ENCODE results near the gene ANKRD11.

The ANKRD11 gene

GRCh38 chr16:89490439-89491237 is at the start of gene ANKRD11:
Gene ANKRD11, minus strand, starts transcription at chr16:89490561. Its CDS starts 173,542 bp downstream, at chr16:89317019.
- DNase-seq (ENCODE audit: low read depth in 3 of 3) = peak; percentile 95 to 99 (median 95)

DNA sequence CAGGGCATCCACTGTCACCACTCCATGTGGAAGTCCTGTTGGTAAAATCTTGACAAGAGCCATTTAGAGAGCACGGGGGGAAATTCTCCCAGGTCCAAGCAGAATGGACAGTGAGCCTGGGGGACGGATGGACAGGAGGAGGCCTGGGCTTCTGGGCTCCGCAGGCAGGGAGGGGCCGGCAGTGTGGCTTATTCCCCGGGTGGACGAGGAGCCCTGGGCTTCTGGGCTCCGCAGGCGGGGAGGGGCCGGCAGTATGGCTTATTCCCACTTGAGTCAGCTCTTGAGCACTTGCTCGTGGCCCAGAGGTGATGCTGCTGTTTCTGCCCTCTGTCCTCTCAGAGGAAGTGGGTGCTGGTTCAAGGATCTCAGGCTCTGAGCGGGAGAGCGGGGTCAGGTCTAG is 47.9 kb upstream of the ANKRD11 start:
- DNase-seq (ENCODE audit: low read depth in 3 of 3) = no peak

GRCh38 chr16:89537549-89537925 is 47.2 kb upstream of the ANKRD11 start:
- no peak for DNase-seq (ENCODE audit: low read depth in 3 of 3)

DNA sequence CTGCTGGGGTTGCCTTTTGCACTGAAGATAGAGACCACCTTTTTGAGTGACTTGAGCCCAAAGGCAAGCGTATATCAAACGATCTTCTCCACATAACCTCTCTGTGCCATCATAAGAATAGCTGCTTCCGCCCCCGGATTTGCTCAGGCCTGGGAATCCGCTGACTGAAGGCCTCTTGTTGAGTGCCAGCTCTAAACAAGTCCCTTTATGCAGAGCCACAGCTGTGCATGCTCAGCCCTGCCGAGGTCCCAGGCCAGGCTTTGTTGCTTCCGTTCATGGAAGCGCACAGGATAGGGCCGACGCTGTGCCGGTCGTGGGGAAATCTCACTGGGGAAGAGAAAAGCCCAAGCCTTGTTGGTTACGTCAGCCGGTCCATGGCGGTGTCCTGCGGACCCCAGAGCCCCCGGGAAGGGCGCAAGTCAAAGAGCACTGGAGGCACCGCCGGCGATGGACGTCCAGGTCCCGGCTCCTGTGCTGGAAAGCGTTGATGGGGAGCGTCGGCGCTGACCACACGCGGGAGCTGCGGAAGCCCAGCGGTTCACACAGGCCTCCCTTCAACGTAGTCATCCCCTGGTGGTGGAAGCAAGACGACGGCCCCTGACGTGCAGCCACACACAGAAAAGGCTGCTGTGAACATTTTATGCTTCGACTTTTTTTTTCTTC is 46.7 kb upstream of the ANKRD11 start:
- no peak for DNase-seq (ENCODE audit: low read depth in 3 of 3)

GRCh38 chr16:89536371-89536770 is 46.0 kb upstream of the ANKRD11 start:
- no peak for DNase-seq (ENCODE audit: low read depth in 3 of 3)

DNA sequence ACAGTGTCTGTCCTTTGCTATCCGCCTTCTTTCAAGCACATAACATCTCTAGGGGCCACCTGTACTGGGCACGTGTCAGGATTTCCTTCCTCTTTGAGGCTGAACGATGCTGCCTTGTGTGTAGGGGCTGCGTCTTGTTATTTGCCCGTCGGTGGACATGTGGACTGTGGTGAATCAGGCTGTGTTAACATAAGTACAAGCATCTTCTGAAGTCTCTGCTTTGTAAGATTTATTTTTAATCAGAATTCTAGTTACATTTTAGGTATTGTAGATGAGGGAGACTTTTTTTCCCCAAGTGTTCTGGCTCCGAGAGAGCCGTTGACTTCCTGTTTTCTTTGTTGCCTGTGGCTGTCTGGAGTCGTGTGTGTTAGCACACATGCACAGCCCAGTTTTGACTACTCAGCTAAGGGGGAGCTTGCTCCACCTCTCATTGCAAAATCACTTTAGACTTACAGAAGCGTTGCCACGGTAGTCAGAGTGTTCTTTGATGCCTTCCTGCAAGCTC is 43.9 kb upstream of the ANKRD11 start:
- no peak for DNase-seq (ENCODE audit: low read depth in 3 of 3)

DNA sequence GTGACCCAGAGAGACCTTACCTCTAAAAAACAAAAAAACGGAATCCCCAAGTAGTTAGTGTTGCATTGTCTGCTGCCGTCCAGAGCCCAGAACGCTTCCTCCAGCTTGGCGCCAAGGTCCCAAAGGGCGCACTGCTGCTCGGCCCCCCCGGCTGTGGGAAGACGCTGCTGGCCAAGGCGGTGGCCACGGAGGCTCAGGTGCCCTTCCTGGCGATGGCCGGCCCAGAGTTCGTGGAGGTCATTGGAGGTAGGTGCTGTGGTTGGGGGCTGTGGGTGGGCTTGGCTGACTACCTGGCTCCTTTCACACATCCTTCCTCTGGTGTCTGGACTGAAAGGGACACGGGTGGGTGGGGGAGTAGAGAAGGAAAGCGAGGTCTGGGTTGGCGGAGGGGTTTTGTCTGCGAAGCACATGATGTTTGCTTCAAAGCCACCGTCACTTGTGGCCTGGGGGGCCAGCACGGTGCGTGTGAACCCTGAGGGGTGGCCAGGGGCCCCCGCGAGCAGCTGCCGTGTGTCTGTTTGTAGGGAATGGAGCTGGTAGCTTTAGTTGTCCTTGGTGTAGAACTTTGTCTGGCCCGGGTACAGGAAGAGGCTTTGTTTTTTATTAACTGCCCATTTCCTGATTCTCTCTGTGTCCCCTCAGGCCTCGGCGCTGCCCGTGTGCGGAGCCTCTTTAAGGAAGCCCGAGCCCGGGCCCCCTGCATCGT is 41.6 kb upstream of the ANKRD11 start:
- no peak for DNase-seq (ENCODE audit: low read depth in 3 of 3)

GRCh38 chr16:89530401-89531381 is 40.3 kb upstream of the ANKRD11 start:
- no peak for DNase-seq (ENCODE audit: low read depth in 3 of 3)

DNA sequence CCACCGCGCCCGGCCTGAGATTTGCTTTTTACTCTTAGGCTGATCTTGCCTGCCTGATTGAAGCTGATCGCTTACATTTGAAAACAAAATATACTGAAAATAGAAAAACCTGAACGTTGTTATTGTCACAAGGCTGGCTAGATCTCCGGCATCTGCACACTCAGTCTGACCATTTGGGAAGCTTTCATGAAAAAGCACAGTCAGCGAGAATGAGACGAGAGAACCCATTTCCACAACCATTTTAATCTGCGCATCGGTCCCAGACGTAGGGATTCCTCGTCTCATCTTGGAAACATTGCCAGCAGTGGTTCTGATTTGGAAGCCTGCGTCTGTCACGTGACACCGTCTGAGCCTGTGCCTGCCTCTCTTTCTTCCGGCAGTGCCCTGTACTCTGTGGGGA is 38.7 kb upstream of the ANKRD11 start:
- DNase-seq (ENCODE audit: low read depth in 3 of 3) = no peak

GRCh38 chr16:89525146-89525913 is 35.0 kb upstream of the ANKRD11 start:
- no peak for DNase-seq (ENCODE audit: low read depth in 3 of 3)

GRCh38 chr16:89523680-89524344 is 33.5 kb upstream of the ANKRD11 start:
- DNase-seq (ENCODE audit: low read depth in 3 of 3) = no peak

DNA sequence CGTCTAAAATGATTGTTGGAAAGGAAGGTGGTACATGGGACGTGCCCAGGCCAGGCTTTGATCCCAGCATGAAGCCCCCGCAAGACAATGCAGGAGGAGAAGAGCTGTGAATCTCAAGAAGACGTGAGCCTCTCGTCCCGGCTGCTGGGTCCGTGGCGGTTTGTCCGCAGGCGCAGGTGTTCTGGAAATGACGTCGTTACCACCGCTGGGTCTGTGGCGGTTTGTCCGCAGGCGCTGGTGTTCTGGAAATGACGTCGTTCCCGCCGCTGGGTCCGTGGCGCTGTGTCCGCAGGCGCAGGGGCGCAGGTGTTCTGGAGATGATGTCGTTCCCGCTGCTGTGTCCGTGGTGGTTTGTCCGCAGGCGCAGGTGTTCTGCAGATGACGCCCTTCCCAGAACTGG is 31.9 kb upstream of the ANKRD11 start:
- DNase-seq (ENCODE audit: low read depth in 3 of 3) = no peak

DNA sequence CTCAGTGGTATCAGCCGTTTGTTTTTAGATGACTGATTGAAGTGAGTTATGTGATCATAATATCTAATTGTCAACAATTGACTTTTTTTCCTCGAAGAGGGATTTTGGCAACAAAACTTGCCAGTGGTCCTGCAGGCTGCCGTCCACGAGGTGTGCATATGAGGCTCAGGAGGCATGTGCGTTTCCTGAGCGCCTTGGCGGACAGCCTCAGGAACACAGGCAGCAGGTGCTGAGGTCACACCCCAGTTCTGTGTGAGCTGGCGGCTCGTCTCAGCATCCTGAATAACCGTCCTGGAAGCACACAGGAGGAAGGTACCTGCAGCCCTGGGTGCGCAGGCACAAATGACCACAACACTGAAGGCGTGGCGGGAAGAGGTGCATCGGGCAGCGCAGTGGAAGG is 29.5 kb upstream of the ANKRD11 start:
- DNase-seq (ENCODE audit: low read depth in 3 of 3) = no peak

DNA sequence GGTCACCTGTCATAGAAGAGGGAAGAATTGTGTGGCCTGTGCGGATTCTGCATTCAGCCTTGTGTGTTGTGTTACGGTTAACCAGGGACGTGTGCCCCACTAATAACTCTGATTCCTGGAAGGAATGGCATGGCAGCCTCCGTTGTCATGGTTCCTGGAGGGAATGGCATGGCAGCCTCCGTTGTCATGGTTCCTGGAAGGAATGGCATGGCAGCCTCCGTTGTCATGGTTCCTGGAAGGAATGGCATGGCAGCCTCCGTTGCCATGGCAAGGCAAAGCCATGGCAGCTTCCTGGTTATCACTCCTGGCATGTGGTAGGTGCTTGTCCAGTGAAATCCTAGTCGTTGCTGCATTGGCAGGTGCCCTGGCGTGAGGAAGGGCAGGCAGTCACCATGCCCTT is 26.8 kb upstream of the ANKRD11 start:
- DNase-seq (ENCODE audit: low read depth in 3 of 3) = no peak

GRCh38 chr16:89512453-89512852 is 22.1 kb upstream of the ANKRD11 start:
- DNase-seq (ENCODE audit: low read depth in 3 of 3) = no peak

- no peak for DNase-seq (ENCODE audit: low read depth in 3 of 3)
Observed at GRCh38 chr16:89511374-89511773, 21.0 kb upstream of the ANKRD11 start.

DNA sequence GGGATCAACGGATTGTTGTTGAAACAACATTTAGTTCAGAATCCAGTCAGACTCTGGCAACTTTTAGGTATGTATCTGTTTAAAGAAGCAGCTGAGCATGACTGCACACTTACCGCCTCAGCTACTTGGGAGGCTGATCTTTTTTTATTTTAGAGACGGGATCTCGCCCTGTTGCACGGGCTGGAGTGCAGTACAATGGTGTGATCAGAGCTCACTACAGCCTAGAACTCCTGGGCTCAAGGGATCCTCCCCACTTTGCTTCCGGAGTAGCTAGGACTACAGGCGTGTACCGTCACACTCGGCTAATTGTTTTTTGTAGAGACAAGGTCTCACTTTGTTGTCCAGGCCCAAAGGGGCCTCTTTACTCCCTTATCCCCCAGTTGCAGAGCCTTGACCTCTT is 20.2 kb upstream of the ANKRD11 start:
- no peak for DNase-seq (ENCODE audit: low read depth in 3 of 3)

DNA sequence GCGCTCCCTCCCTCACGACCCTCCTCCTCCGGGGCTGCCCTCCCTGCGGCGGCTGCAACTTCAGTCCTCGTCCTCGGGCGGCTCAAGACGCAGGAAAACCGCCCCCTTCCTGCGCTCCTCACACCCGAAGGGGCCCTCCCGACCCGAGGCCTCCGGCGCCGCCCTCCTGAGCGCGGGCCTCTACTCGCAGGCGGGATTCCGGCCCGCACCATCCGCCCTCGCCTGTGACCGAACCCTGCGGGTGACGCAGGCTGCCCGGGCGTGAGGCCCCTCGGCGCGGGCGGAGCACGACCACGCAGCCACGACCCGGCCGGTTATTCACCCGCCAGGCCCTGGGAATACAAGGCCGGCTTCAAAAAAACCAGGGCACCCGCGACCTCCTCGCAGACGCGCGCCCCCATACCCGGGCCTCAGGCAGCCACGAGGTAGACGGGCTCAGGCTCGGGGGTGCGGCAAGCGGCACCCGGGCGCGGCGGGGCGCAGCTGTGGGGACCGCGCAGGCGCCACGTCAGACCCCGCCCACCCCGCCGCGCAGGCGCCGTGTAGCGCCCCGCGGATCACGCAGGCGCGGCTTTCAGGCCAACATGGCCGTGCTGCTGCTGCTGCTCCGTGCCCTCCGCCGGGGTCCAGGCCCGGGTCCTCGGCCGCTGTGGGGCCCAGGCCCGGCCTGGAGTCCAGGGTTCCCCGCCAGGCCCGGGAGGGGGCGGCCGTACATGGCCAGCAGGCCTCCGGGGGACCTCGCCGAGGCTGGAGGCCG is 17.7 kb upstream of the ANKRD11 start, which contains the start of gene SPG7:
Gene SPG7 (plus strand): TSS at position 570 of the 757 bp plus-strand sequence. CDS start 15 bp downstream, at position 585.
- DNase-seq (ENCODE audit: low read depth in 3 of 3) = peak; percentile 78 to 86 (median 79)

DNA sequence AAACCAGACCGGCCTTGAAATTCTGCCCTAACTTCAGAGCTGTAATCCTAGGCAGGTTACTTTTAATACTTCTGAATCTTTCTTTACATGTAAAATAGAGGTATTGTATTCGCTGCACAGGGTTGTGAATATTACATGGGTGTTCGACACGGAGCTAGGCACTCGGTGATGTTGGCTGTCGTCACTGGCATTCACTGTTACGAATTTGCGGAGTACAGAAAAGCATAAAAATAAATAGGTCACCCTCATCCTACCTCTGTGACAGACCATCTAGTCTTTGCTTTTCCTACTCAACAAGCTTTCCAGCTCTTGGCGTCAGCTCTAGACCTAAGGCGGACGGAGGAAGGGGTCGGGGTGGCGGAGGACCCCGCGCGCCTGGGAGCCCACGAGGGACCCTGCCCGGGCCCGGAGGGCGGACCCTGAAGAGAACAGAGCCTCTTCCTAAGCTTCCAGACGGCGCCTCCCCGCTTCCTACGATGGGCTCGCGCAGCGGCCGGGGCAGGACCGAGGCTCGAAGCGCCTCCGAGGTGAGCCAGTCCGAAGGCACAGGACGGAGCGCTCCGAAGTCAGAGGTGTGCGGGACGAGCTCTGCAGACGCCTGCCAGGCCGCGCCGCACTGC is 17.0 kb upstream of the ANKRD11 start:
- DNase-seq (ENCODE audit: low read depth in 3 of 3) = no peak

All from stimulated activated CD4-positive, alpha-beta T cell treated with anti-CD3 and anti-CD28 coated beads, TNF-alpha, amount 100 ng/mL, for 48 hours (primary cell).